HepG2 (cell line): Measurements from ENCODE around the gene ZNF468. TPM values are rescaled to one million over a fixed set of nuclear protein-coding genes. Genes with fewer than 3 reads are reported as not detected.

Experiments
- ATAC-seq: fragments of 200-7000 bp; cut with Tn5 transposase; 3 replicates; pipeline ENCODE4 v1.9.1; 2020; ENCODE audit warnings: mild to moderate bottlenecking, moderate library complexity
- BruUV-seq: library from RNA; stranded (reverse); fragments of 400-500 nt; replicated peaks from 2 replicates; lab custom pipeline; 2021; lab: Mats Ljungman, UMichigan
- CTCF ChIA-PET: fragments of 300-600 bp; formaldehyde crosslinking; extraction: SDS; loops from one replicate; lab custom pipeline; 2021; ENCODE audit warnings: low total read pairs, inconsistent platforms, low intra/inter-chr PET ratio; lab: Yijun Ruan, JAX
- POLR2A ChIA-PET: fragments of 350-600 bp; sonication (Branson Sonifier 250); formaldehyde crosslinking; loops from one replicate; lab custom pipeline; 2020; ENCODE audit warnings: antibody characterized with exemption, inconsistent platforms; lab: Yijun Ruan, JAX
- DNase-seq: peaks from one replicate; pipeline ENCODE4 v3.0.0-alpha.2; 2015; ENCODE audit warnings: low spot score
- FAIRE-seq: peaks from 3 replicates; lab custom pipeline; 2011; peaks lifted over from hg19 to GRCh38; lab: Jason Lieb, UNC
- H2AFZ ChIP-seq: one replicate; pipeline ENCODE4 v1.6.1; 2011; ENCODE audit warnings: low read length, inconsistent platforms
- H3K27ac ChIP-seq: fragments of 300-600 bp; 3 replicates; pipeline ENCODE4 v1.8.0; 2011; ENCODE audit warnings: mixed run types, mild to moderate bottlenecking, mixed read lengths, low read length, inconsistent platforms; ENCODE audit not compliant: insufficient read depth; ENCODE audit errors: extremely low read length
- H3K27me3 ChIP-seq, 2 experiments: fragments of 200-600 bp in 1 of 2; 2 replicates in 1 of 2; 3 replicates in 1 of 2; pipeline versions ENCODE4 v1.6.0 to v1.8.0; 2011; ENCODE audit warnings: low read length in 2 of 2, mild to moderate bottlenecking in 2 of 2, moderate library complexity in 2 of 2, inconsistent platforms in 1 of 2; ENCODE audit not compliant: insufficient read depth in 2 of 2, control insufficient read depth in 1 of 2
- H3K36me3 ChIP-seq, 2 experiments: fragments of 200-600 bp in 1 of 2; replicated peaks in 1 of 2; 2 replicates in 1 of 2; 3 replicates in 1 of 2; pipeline versions ENCODE4 v1.5.1 to v1.8.0; 2011; ENCODE audit warnings: low read length in 2 of 2, inconsistent platforms in 1 of 2; ENCODE audit not compliant: insufficient read depth in 2 of 2, control insufficient read depth in 1 of 2
- H3K4me1 ChIP-seq: 2 replicates; pipeline ENCODE4 v1.5.1; 2012; ENCODE audit warnings: low read length, inconsistent platforms; ENCODE audit not compliant: insufficient read depth
- H3K4me2 ChIP-seq: 2 replicates; pipeline ENCODE4 v1.6.0; 2011; ENCODE audit warnings: low read depth, low read length, inconsistent platforms
- H3K4me3 ChIP-seq, 3 experiments: fragments of 200-600 bp in 1 of 3; sonication (generic), shearing (Covaris generic) in 1 of 3; replicated peaks in 1 of 3; 2 replicates each; pipeline ENCODE4 v1.5.1; 2011 to 2016; ENCODE audit warnings: low read length in 3 of 3, inconsistent platforms in 2 of 3, low read depth in 2 of 3, mild to moderate bottlenecking in 2 of 3, control low read depth in 1 of 3, mixed read lengths in 1 of 3; ENCODE audit not compliant: insufficient read depth in 1 of 3
- H3K79me2 ChIP-seq: one replicate; pipeline ENCODE4 v1.6.1; 2011; ENCODE audit warnings: low read length, inconsistent platforms; ENCODE audit not compliant: insufficient read depth
- H3K9ac ChIP-seq: 2 replicates; pipeline ENCODE4 v1.6.0; 2011; ENCODE audit warnings: mild to moderate bottlenecking, low read depth, low read length, inconsistent platforms; ENCODE audit not compliant: insufficient read depth
- H3K9me3 ChIP-seq: 2 replicates; pipeline ENCODE4 v1.5.1; 2012; ENCODE audit warnings: mild to moderate bottlenecking, low read length
- H4K20me1 ChIP-seq: 2 replicates; pipeline ENCODE4 v1.6.0; 2011; ENCODE audit warnings: inconsistent platforms, mild to moderate bottlenecking, low read length, moderate library complexity; ENCODE audit not compliant: insufficient read depth
- IKZF4 ChIP-seq: sonication (generic); formaldehyde crosslinking; IDR thresholded peaks from 2 replicates; pipeline ENCODE4 v1.5.1; 2020; ENCODE audit warnings: borderline replicate concordance, mild to moderate bottlenecking, low read depth, missing genetic modification reagents; ENCODE audit errors: not compliant biosample characterization
- KLF15 ChIP-seq: sonication (generic); formaldehyde crosslinking; IDR thresholded peaks from 2 replicates; pipeline ENCODE4 v1.8.1; 2023; ENCODE audit warnings: borderline replicate concordance, mild to moderate bottlenecking, inconsistent platforms, missing genetic modification reagents, mixed read lengths
- SP4 ChIP-seq: sonication (generic); formaldehyde crosslinking; IDR thresholded peaks from 2 replicates; pipeline ENCODE4 v1.8.1; 2023; ENCODE audit warnings: mild to moderate bottlenecking, missing genetic modification reagents
- ZNF326 ChIP-seq: sonication (generic); formaldehyde crosslinking; IDR thresholded peaks from 2 replicates; pipeline ENCODE4 v1.4.0; 2020; ENCODE audit warnings: missing genetic modification reagents, borderline replicate concordance
- ZNF784 ChIP-seq: sonication (generic); formaldehyde crosslinking; IDR thresholded peaks from 2 replicates; pipeline ENCODE4 v1.5.1; 2020; ENCODE audit warnings: missing genetic modification reagents, mild to moderate bottlenecking, borderline replicate concordance
- ZSCAN25 ChIP-seq: sonication (generic); formaldehyde crosslinking; IDR thresholded peaks from 2 replicates; pipeline ENCODE4 v1.8.0; 2022; ENCODE audit warnings: mild to moderate bottlenecking, missing genetic modification reagents
- WGBS: methylation state at CpG from one replicate; pipeline ENCODE4 v1.1.6; 2017; ENCODE audit warnings: low lambda C conversion rate; 5-methylcytosine and 5-hydroxymethylcytosine counted together
- in situ Hi-C: cut with HindIII; loops from 2 replicates; pipeline ENCODE4 v1.10.0; 2017; ENCODE audit warnings: low pct_unique_long_range_greater_than_20kb; ENCODE audit not compliant: extremely low pct_ligation_motif_present
- intact Hi-C: fragments of 100-400 bp; cut with micrococcal nuclease; formaldehyde crosslinking; loops from one replicate; pipeline ENCODE4 v1.10.0; 2022; ENCODE audit not compliant: unreplicated experiment
- polyA plus RNA-seq, 8 experiments: library from polyadenylated mRNA; depleted of rRNA in 3 of 8; stranded (reverse) in 7 of 8; unstranded in 1 of 8; fragments of >200 nt; fragmentation: Illumina TruSeq in 4 of 8; extraction: Trizol in 4 of 8; gene quantifications; 2 replicates each; pipeline versions ENCODE4 v1.2.1 to v1.2.3, GENCODE V29; 2011 to 2016; ENCODE audit warnings: low read depth in 4 of 8, missing spikeins in 1 of 8, mixed read lengths in 1 of 8; ENCODE audit not compliant: insufficient read depth in 1 of 8
- total RNA-seq, 5 experiments: library from RNA; depleted of rRNA; stranded (reverse); fragments of >200 nt; fragmentation: Illumina TruSeq; extraction: Trizol; gene quantifications; 2 replicates each; pipeline ENCODE4 v1.2.3, GENCODE V29; 2016; ENCODE audit warnings: low read depth in 1 of 5
- TF ChIP-seq, protein P1 (sequence below): sonication (generic); formaldehyde crosslinking; IDR thresholded peaks from 2 replicates; pipeline ENCODE4 v1.4.0; 2020; ENCODE audit warnings: missing genetic modification reagents

ZNF468 gene
- total and polyA plus RNA-seq, 2 of the 13 experiments (the other 11 are each of a cell fraction or from before 2014, with no cell fraction given) = 8.0 to 19.7 TPM

DNA sequence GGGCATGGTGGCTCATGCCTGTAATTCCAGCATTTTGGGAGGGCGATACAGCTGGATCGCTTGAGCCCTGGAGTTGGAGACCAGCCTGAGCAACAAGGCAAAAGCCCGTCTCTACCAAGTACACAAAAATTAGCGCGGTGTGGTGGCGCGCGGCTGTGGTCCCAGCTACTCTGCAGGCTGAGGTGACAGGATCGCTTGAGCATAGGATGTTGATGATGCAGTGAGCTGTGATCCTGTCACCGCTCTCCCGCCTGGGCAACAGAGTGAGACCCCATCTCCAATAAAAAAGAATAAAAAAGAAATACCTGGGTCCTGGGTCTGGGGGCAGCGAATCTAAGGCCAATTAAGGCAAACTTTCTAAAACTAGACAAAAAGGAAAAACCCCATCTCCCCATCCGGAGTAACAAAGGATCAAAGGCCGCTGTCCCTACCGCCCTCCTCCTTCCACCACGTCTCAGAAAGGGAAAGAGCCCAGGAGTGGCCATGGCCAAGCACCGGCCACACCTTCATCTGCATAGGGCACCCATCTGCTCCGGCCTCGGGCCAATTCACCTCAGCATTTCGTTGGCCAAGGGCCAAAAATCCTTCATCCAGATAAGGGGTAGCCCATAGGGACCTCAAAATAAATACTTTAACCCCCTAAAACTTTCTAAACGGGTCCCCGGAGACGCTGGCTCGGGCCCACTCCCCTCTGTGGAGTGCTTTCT lies 39.2 kb upstream of the ZNF468 start:
- CTCF ChIA-PET = no interaction called here
- intact Hi-C loops (no loop called here), in situ Hi-C loops (no loop called here)
- 55% methylated on average over 21 of the region's 24 CpGs for WGBS
- no TSS peak for BruUV-seq
- Histone ChIP-seq H2AFZ (no peak overlapping the region), H3K4me2 (no peak overlapping the region), H4K20me1 (no peaks in the 10 kb centered on the region), H3K27ac (no peak overlapping the region), H3K4me3 (no peak overlapping the region), H3K9ac (no peak overlapping the region), H3K4me1 (no peaks in the 10 kb centered on the region), H3K36me3 (no peaks in the 10 kb centered on the region), H3K79me2 (no peaks in the 10 kb centered on the region), H3K27me3 (no peaks in the 10 kb centered on the region), H3K9me3 (peaks cover 30% of the 10 kb centered on the region)
- TF ChIP-seq, protein P1, sequence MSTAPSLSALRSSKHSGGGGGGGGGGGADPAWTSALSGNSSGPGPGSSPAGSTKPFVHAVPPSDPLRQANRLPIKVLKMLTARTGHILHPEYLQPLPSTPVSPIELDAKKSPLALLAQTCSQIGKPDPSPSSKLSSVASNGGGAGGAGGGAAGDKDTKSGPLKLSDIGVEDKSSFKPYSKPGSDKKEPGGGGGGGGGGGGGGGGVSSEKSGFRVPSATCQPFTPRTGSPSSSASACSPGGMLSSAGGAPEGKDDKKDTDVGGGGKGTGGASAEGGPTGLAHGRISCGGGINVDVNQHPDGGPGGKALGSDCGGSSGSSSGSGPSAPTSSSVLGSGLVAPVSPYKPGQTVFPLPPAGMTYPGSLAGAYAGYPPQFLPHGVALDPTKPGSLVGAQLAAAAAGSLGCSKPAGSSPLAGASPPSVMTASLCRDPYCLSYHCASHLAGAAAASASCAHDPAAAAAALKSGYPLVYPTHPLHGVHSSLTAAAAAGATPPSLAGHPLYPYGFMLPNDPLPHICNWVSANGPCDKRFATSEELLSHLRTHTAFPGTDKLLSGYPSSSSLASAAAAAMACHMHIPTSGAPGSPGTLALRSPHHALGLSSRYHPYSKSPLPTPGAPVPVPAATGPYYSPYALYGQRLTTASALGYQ = no peak
- TF ChIP-seq SP4 (no peak), ZNF326 (CRISPR knock-in tag) (no peak), ZSCAN25 (CRISPR knock-in tag) (no peak), ZNF784 (no peak), KLF15 (no peak), IKZF4 (CRISPR knock-in tag) (no peak)
- no peak for ATAC-seq
- POLR2A ChIA-PET = no interaction called here
- no peak for DNase-seq
- no peak for FAIRE-seq
